K562 (cell line): ENCODE measurements around the gene KCNK6. TPM values are rescaled to one million over a fixed set of nuclear protein-coding genes. Genes with fewer than 3 reads are reported as not detected.

ENCODE experiments used
- ATAC-seq: fragments of 200-7000 bp; cut with Tn5 transposase; 3 replicates; pipeline ENCODE4 v1.9.1; 2020; ENCODE audit warnings: moderate library complexity
- BruUV-seq: library from RNA; stranded (reverse); fragments of 400-500 nt; replicated peaks from 2 replicates; lab custom pipeline; 2021; lab: Mats Ljungman, UMichigan
- CTCF ChIA-PET: fragments of 300-600 bp; formaldehyde crosslinking; extraction: SDS; loops from one replicate; lab custom pipeline; 2021; ENCODE audit warnings: low intra/inter-chr PET ratio; lab: Yijun Ruan, JAX
- POLR2A ChIA-PET: fragments of 300-600, 350-650 bp; sonication (Branson Sonifier 250); formaldehyde crosslinking; extraction: SDS; loops from one replicate; lab custom pipeline; 2021; ENCODE audit warnings: antibody characterized with exemption, inconsistent platforms; lab: Yijun Ruan, JAX
- DNase-seq, 4 experiments: peaks; one replicate each; pipeline versions ENCODE4 v3.0.0 to v3.0.0-alpha.2; 2011 to 2018; ENCODE audit warnings: low spot score in 3 of 4, mixed read lengths in 3 of 4; ENCODE audit errors: extremely low read depth in 1 of 4
- FAIRE-seq: peaks from 2 replicates; lab custom pipeline; 2011; peaks lifted over from hg19 to GRCh38; lab: Jason Lieb, UNC
- H2AFZ ChIP-seq: 2 replicates; pipeline ENCODE4 v1.6.0; 2011; ENCODE audit warnings: low read depth, low read length, control low read depth, inconsistent platforms
- H3K27ac ChIP-seq: fragments of 200-600 bp; 3 replicates; pipeline ENCODE4 v1.8.0; 2011; ENCODE audit warnings: low read depth, mild to moderate bottlenecking, control low read depth, inconsistent platforms, low read length, moderate library complexity, mixed read lengths; ENCODE audit errors: extremely low read depth
- H3K27me3 ChIP-seq, 2 experiments: fragments of 300-600 bp in 1 of 2; 2 replicates in 1 of 2; 3 replicates in 1 of 2; pipeline versions ENCODE4 v1.6.0 to v1.8.0; 2011; ENCODE audit warnings: inconsistent platforms in 2 of 2, low read length in 2 of 2, mild to moderate bottlenecking in 1 of 2, mixed read lengths in 1 of 2, moderate library complexity in 1 of 2; ENCODE audit not compliant: control insufficient read depth in 2 of 2, insufficient read depth in 2 of 2
- H3K36me3 ChIP-seq: fragments of 300-600 bp; 3 replicates; pipeline ENCODE4 v1.8.0; 2011; ENCODE audit warnings: mild to moderate bottlenecking, low read length, inconsistent platforms; ENCODE audit not compliant: control insufficient read depth, insufficient read depth
- H3K4me1 ChIP-seq, 2 experiments: fragments of 200-600 bp in 1 of 2; replicated peaks in 1 of 2; 2 replicates in 1 of 2; 3 replicates in 1 of 2; pipeline versions ENCODE4 v1.5.1 to v1.8.0; 2011; ENCODE audit warnings: inconsistent platforms in 2 of 2, low read length in 2 of 2, mild to moderate bottlenecking in 1 of 2, mixed read lengths in 1 of 2, moderate library complexity in 1 of 2; ENCODE audit not compliant: control insufficient read depth in 2 of 2, insufficient read depth in 2 of 2
- H3K4me2 ChIP-seq: 2 replicates; pipeline ENCODE4 v1.6.1; 2011; ENCODE audit warnings: low read length, control low read depth, inconsistent platforms, mixed read lengths; ENCODE audit not compliant: insufficient read depth
- H3K4me3 ChIP-seq: fragments of 200-600 bp; sonication (generic), shearing (Covaris generic); 2 replicates; pipeline ENCODE4 v1.5.1; 2016; ENCODE audit warnings: control low read depth, inconsistent platforms
- H3K79me2 ChIP-seq: fragments of 200-600 bp; 3 replicates; pipeline ENCODE4 v1.8.0; 2011; ENCODE audit warnings: low read length, inconsistent platforms; ENCODE audit not compliant: control insufficient read depth, insufficient read depth
- H3K9ac ChIP-seq, 2 experiments: 2 replicates each; pipeline versions ENCODE4 v1.6.0 to v1.6.1; 2011; ENCODE audit warnings: low read depth in 2 of 2, low read length in 2 of 2, control low read depth in 1 of 2, inconsistent platforms in 1 of 2, mild to moderate bottlenecking in 1 of 2, mixed read lengths in 1 of 2; ENCODE audit not compliant: insufficient read depth in 1 of 2
- H3K9me1 ChIP-seq: one replicate; pipeline ENCODE4 v1.6.0; 2011; ENCODE audit warnings: inconsistent platforms, mild to moderate bottlenecking, low read length, moderate library complexity; ENCODE audit not compliant: control insufficient read depth, insufficient read depth
- H3K9me3 ChIP-seq: replicated peaks from 2 replicates; pipeline ENCODE4 v1.5.1; 2011; ENCODE audit warnings: low read depth, low read length, inconsistent platforms; ENCODE audit not compliant: control insufficient read depth, insufficient read depth
- H4K20me1 ChIP-seq: replicated peaks from 2 replicates; pipeline ENCODE4 v1.6.1; 2011; ENCODE audit warnings: low read length, inconsistent platforms, mixed read lengths; ENCODE audit not compliant: control insufficient read depth, insufficient read depth
- ARID4B ChIP-seq: sonication (generic); formaldehyde crosslinking; IDR thresholded peaks from 2 replicates; pipeline ENCODE4 v1.8.0; 2022; ENCODE audit warnings: mild to moderate bottlenecking, missing genetic modification reagents
- BCOR ChIP-seq: fragments of 450-650 bp; IDR thresholded peaks from 2 replicates; pipeline ENCODE4 v1.6.1; 2016
- CHCHD3 ChIP-seq: fragments of 250-450 bp; sonication (Bioruptor Pico); IDR thresholded peaks from 2 replicates; pipeline ENCODE4 v2.1.2; 2022; ENCODE audit warnings: mild to moderate bottlenecking
- ERF ChIP-seq: fragments of 450-650 bp; formaldehyde crosslinking; IDR thresholded peaks from 2 replicates; pipeline ENCODE4 v1.4.0; 2020; ENCODE audit warnings: mild to moderate bottlenecking, mixed read lengths
- POLR2AphosphoS2 ChIP-seq: IDR thresholded peaks from 2 replicates; pipeline ENCODE4 v1.6.1; 2012; ENCODE audit warnings: low read length, improper control_type of control experiment
- RBM22 ChIP-seq: fragments of 200-400 bp; formaldehyde crosslinking; IDR thresholded peaks from 2 replicates; pipeline ENCODE4 v1.6.1; 2018; ENCODE audit warnings: low read length, low read depth; ENCODE audit not compliant: poor library complexity, severe bottlenecking
- SIX5 ChIP-seq, 2 experiments: IDR thresholded peaks; 2 replicates each; pipeline ENCODE4 v1.6.1; 2011; ENCODE audit warnings: low read length in 2 of 2, borderline replicate concordance in 1 of 2, low read depth in 1 of 2, mild to moderate bottlenecking in 1 of 2, moderate library complexity in 1 of 2; ENCODE audit not compliant: insufficient read depth in 1 of 2
- SMARCB1 ChIP-seq: IDR thresholded peaks from 2 replicates; pipeline ENCODE4 v1.6.1; 2011; ENCODE audit warnings: improper control_type of control experiment, low read depth; ENCODE audit not compliant: insufficient read length
- SREBF1 ChIP-seq: fragments of 150-350 bp; IDR thresholded peaks from 2 replicates; pipeline ENCODE4 v1.6.1; 2014; ENCODE audit warnings: antibody characterized with exemption, low read depth, low read length, borderline replicate concordance
- TAF9B ChIP-seq: fragments of 450-650 bp; IDR thresholded peaks from 2 replicates; pipeline ENCODE4 v1.6.1; 2018; ENCODE audit warnings: mild to moderate bottlenecking; ENCODE audit not compliant: partially characterized antibody
- TAL1 ChIP-seq: fragments of 450-650 bp; IDR thresholded peaks from 2 replicates; pipeline ENCODE4 v1.6.1; 2016; ENCODE audit warnings: mild to moderate bottlenecking
- TFAP4 ChIP-seq: sonication (generic); formaldehyde crosslinking; IDR thresholded peaks from 2 replicates; pipeline ENCODE4 v1.8.0; 2022; ENCODE audit warnings: missing genetic modification reagents, mild to moderate bottlenecking, moderate library complexity, borderline replicate concordance
- ZNF121 ChIP-seq: sonication (generic); formaldehyde crosslinking; conservative IDR thresholded peaks from 2 replicates; pipeline ENCODE4 v1.8.0; 2022; ENCODE audit warnings: missing genetic modification reagents
- WGBS: fragments of 100-300 bp; shearing (Covaris generic); methylation state at CpG from one replicate; pipeline ENCODE4 v1.1.6; 2016; ENCODE audit warnings: low coverage, mixed read lengths; ENCODE audit not compliant: insufficient coverage; ENCODE audit errors: missing lambda C conversion rate; 5-methylcytosine and 5-hydroxymethylcytosine counted together
- in situ Hi-C: fragments of 300-500 bp; cut with MboI; formaldehyde crosslinking; loops from 4 replicates; pipeline ENCODE4 v1.15.0; 2018; ENCODE audit warnings: inconsistent platforms, mixed read lengths
- intact Hi-C: fragments of 100-400 bp; cut with micrococcal nuclease; formaldehyde crosslinking; loops from 2 replicates; pipeline ENCODE4 v1.14.2; 2022
- polyA plus RNA-seq, 8 experiments: library from polyadenylated mRNA; depleted of rRNA in 4 of 8; stranded (reverse) in 5 of 8; unstranded in 3 of 8; fragments of >200 nt; fragmentation: Nextera tagmentation in 2 of 8; fragmentation: Illumina TruSeq in 1 of 8; extraction: Ambion mirVana in 2 of 8; extraction: Trizol in 1 of 8; gene quantifications; 2 replicates each; pipeline versions ENCODE4 v1.2.1 to v1.2.3, GENCODE V29; 2011 to 2014; ENCODE audit warnings: inconsistent platforms in 1 of 8, missing spikeins in 1 of 8
- total RNA-seq, 7 experiments: library from RNA; depleted of rRNA in 6 of 7; stranded (reverse); fragments of >200 nt in 6 of 7; fragmentation: Illumina TruSeq in 2 of 7; extraction: Trizol in 2 of 7; gene quantifications; 2 replicates each; pipeline versions ENCODE4 v1.2.1 to v1.2.3, GENCODE V29; 2011 to 2021; ENCODE audit warnings: low replicate concordance in 1 of 7
- TF ChIP-seq, protein P1 (sequence below): sonication (generic); formaldehyde crosslinking; IDR thresholded peaks from 2 replicates; pipeline ENCODE4 v1.8.1; 2023; ENCODE audit warnings: mild to moderate bottlenecking, missing genetic modification reagents

Gene KCNK6
- total and polyA plus RNA-seq, 9 of the 15 experiments (the other 6 are each of a cell fraction or from before 2014, with no cell fraction given) = 0.05 to 0.42 (median 0.15) TPM

DNA sequence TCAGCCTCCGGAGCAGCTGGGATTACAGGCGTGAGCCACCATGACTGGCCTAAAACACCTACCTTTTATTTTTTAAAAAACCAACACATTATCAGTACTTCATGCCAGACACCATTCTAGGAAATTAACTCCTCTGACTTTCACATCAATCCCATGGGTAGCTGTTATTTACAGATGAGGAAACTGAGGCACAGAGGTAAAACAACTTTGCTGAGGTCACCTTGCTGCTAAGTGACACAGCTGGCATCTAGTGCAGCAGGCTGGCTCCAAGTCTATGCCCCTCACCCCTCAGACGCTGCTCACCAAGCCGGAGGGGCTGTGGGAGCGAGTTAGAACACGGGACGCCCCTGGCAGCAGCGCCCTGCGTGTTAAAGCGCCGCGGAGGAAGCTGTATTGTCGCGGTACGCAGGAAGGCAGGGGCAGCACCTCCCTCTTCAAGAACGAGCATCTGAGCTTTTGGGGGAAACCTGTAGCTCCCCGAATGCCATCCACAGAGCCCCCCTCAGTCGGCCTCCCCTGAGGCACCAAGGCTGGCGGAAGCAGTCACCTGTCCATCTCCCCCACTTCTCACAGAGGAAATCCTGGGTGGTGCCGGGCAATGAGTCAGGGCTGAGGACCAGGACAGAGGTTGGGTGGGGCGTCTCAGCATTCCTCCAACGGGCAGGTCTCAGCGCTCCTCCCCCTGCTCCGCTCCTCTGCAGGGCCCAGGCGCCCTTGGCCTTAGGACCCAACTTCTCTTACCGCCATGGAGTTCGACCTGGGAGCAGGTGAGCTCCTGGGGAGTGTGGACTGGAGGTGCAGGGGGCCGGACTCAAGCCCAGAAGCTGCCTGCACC is 15.9 kb upstream of the KCNK6 start, which contains the start of gene C19orf33:
Gene C19orf33 (plus strand): TSS at position 735 of the 835 bp plus-strand sequence. CDS start 11 bp downstream, at position 746.
- in situ Hi-C loops (no loop called here), intact Hi-C loops (no loop called here)
- FAIRE-seq = no peak
- H3K27ac ChIP-seq = no peak within 1 kb of the TSS
- ATAC-seq = peak; percentile 10
- H2AFZ ChIP-seq = no peak within 1 kb of the TSS
- peak within 1 kb of the TSS; percentile 20 for H3K4me2 ChIP-seq
- WGBS = 80% methylated on average over 23 of the region's 28 CpGs
- BruUV-seq = no TSS peak
- DNase-seq = peak in 2 of 4 experiments; percentile 36 to 47
- H3K4me3 ChIP-seq = no peak within 1 kb of the TSS
- ChIA-PET CTCF (no interaction called here), POLR2A (interaction anchor here (0.9 to 1.8 kb wide), 3 partner anchors 9 to 35 kb away, joined by 3 to 12 read pairs (median 3); no protein-coding TSS in a partner anchor)
- no peaks in the 10 kb centered on the region for H3K27me3 ChIP-seq
- peaks cover 22 to 57% of the 10 kb centered on the region in 2 experiments for H3K4me1 ChIP-seq
- peaks cover 5% of the 10 kb centered on the region; the same call in 1 of the 3 replicates for H3K79me2 ChIP-seq
- no peaks in the 10 kb centered on the region for H3K9me1 ChIP-seq
- H3K36me3 ChIP-seq = peaks cover 50% of the 10 kb centered on the region; the same call in 2 of the 3 replicates
- peak within 1 kb of the TSS in 1 of 2 experiments; percentile 59; a peak in 2 of 4 replicates for H3K9ac ChIP-seq
- no peaks in the 10 kb centered on the region for H4K20me1 ChIP-seq
- no peaks in the 10 kb centered on the region for H3K9me3 ChIP-seq
- no peak for TF ChIP-seq ZNF121
- 0 out of 2 replicates have a peak, but pooled peaks have one; percentile 33 for TF ChIP-seq ARID4B (CRISPR knock-in tag)
- TF ChIP-seq SMARCB1 = no peak
- TF ChIP-seq RBM22 = peak; percentile 73
- TF ChIP-seq ERF (CRISPR knock-in tag) = no peak
- no peak for TF ChIP-seq SREBF1
- no peak for TF ChIP-seq CHCHD3 (CRISPR knock-in tag)
- TF ChIP-seq TFAP4 (CRISPR knock-in tag) = no peak
- 0 out of 2 replicates have a peak, but pooled peaks have one; percentile 9 for TF ChIP-seq BCOR
- peak; percentile 32; the same call in 1 of the 2 replicates for TF ChIP-seq POLR2AphosphoS2
- no peak for TF ChIP-seq TAF9B
- TF ChIP-seq, protein P1, sequence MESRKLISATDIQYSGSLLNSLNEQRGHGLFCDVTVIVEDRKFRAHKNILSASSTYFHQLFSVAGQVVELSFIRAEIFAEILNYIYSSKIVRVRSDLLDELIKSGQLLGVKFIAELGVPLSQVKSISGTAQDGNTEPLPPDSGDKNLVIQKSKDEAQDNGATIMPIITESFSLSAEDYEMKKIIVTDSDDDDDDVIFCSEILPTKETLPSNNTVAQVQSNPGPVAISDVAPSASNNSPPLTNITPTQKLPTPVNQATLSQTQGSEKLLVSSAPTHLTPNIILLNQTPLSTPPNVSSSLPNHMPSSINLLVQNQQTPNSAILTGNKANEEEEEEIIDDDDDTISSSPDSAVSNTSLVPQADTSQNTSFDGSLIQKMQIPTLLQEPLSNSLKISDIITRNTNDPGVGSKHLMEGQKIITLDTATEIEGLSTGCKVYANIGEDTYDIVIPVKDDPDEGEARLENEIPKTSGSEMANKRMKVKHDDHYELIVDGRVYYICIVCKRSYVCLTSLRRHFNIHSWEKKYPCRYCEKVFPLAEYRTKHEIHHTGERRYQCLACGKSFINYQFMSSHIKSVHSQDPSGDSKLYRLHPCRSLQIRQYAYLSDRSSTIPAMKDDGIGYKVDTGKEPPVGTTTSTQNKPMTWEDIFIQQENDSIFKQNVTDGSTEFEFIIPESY (CRISPR knock-in tag) = peak; percentile 77; the same call in 1 of the 2 replicates
- TF ChIP-seq TAL1 = no peak
- TF ChIP-seq SIX5 (IDR thresholded peaks at IDR 0.05; ENCODE audit: borderline replicate concordance in 1 of 2, insufficient read depth in 1 of 2, low read depth in 1 of 2, low read length in 2 of 2) = no peak
